HG02973 (cell line): ENCODE data around the gene VMP1.

Source experiments
- ATAC-seq: cut with Tn5 transposase; IDR thresholded peaks from one replicate; pipeline ENCODE4 v1.9.1; 2021; ENCODE audit warnings: moderate library complexity; ENCODE audit not compliant: unreplicated experiment

Gene VMP1

GRCh38 chr17:59707971-59708430 is 547 bp downstream of the VMP1 start:
- no peak for ATAC-seq

GRCh38 chr17:59711936-59712335 is 4.5 kb downstream of the VMP1 start:
- ATAC-seq = no peak

- ATAC-seq = no peak
These were observed 5.4 kb downstream of the VMP1 start for GRCh38 chr17:59712862-59713261.

GRCh38 chr17:59714255-59714654 is 6.8 kb downstream of the VMP1 start:
- no peak for ATAC-seq

GRCh38 chr17:59716427-59716826 is 9.0 kb downstream of the VMP1 start:
- ATAC-seq = no peak

- no peak for ATAC-seq
These were observed 12.1 kb downstream of the VMP1 start for GRCh38 chr17:59719526-59719925.

GRCh38 chr17:59722623-59723022 is 15.2 kb downstream of the VMP1 start:
- ATAC-seq = no peak

GRCh38 chr17:59723041-59723440 is 15.6 kb downstream of the VMP1 start:
- no peak for ATAC-seq

GRCh38 chr17:59723607-59724006 is 16.2 kb downstream of the VMP1 start:
- ATAC-seq = no peak

GRCh38 chr17:59725691-59726090 is 18.2 kb downstream of the VMP1 start:
- ATAC-seq = no peak

- ATAC-seq = no peak
These were observed 20.5 kb downstream of the VMP1 start for GRCh38 chr17:59727817-59728533.

GRCh38 chr17:59730268-59730834 is 22.9 kb downstream of the VMP1 start:
- no peak for ATAC-seq

- ATAC-seq = no peak
These were observed 26.2 kb downstream of the VMP1 start for GRCh38 chr17:59733697-59734096.

- ATAC-seq = no peak
These were observed 26.8 kb downstream of the VMP1 start for GRCh38 chr17:59734226-59734625.

- no peak for ATAC-seq
These were observed 29.9 kb downstream of the VMP1 start for GRCh38 chr17:59737324-59737723.

GRCh38 chr17:59743842-59744241 is 36.4 kb downstream of the VMP1 start:
- ATAC-seq = no peak

GRCh38 chr17:59745040-59745439 is 37.6 kb downstream of the VMP1 start:
- ATAC-seq = no peak

GRCh38 chr17:59746849-59747445 is 39.5 kb downstream of the VMP1 start:
- no peak for ATAC-seq

- ATAC-seq = no peak
These were observed 41.1 kb downstream of the VMP1 start for GRCh38 chr17:59748591-59748990.

- peak; percentile 47 for ATAC-seq
These were observed 44.5 kb downstream of the VMP1 start for GRCh38 chr17:59751955-59752413.

GRCh38 chr17:59752446-59752845 is 45.0 kb downstream of the VMP1 start:
- ATAC-seq = no peak

GRCh38 chr17:59752922-59753321 is 45.5 kb downstream of the VMP1 start:
- ATAC-seq = no peak
